ENCODE measurements around the gene OPALIN.

DNA sequence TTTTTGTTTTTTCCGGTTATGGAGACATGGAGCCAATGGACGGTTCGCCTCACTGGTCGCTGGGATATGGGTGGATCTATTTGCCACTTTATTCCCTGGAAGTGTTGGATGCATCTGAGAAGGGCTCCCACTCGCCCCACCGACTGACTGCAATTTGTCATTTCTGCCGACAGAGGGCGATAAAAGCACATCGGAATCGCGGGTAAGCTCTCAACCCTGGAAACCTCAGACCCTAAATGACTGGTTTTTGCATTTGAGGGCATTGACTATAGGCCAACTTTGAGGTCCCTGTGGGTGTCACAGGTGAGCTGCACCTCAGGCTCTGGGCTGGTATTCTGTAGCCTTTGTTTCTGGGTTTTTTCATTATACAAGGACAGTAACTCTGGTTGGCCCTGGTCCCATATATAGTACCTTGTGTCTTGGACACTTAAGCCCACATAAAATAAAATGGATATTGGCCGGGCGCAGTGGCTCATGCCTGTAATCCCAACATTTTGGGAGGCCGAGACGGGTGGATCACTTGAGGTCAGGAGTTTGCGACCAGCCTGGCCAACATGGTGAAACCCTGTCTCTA lies 11.9 kb upstream of the OPALIN start:
- TF ChIP-seq POLR2A (IDR thresholded peaks at IDR 0.05) = no peak
- TF ChIP-seq, protein P1, sequence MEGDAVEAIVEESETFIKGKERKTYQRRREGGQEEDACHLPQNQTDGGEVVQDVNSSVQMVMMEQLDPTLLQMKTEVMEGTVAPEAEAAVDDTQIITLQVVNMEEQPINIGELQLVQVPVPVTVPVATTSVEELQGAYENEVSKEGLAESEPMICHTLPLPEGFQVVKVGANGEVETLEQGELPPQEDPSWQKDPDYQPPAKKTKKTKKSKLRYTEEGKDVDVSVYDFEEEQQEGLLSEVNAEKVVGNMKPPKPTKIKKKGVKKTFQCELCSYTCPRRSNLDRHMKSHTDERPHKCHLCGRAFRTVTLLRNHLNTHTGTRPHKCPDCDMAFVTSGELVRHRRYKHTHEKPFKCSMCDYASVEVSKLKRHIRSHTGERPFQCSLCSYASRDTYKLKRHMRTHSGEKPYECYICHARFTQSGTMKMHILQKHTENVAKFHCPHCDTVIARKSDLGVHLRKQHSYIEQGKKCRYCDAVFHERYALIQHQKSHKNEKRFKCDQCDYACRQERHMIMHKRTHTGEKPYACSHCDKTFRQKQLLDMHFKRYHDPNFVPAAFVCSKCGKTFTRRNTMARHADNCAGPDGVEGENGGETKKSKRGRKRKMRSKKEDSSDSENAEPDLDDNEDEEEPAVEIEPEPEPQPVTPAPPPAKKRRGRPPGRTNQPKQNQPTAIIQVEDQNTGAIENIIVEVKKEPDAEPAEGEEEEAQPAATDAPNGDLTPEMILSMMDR (IDR thresholded peaks at IDR 0.05) = peak; percentile 76 to 87 (median 80)

Measured in heart left ventricle (tissue), 13 donors.